ENCODE data around the gene SP140.
"Not testable (repeated sequence)": the region's sequence is repeated elsewhere in the genome, so short reads cannot be mapped to it uniquely, and the experiment has no call there.

SP140 gene

DNA sequence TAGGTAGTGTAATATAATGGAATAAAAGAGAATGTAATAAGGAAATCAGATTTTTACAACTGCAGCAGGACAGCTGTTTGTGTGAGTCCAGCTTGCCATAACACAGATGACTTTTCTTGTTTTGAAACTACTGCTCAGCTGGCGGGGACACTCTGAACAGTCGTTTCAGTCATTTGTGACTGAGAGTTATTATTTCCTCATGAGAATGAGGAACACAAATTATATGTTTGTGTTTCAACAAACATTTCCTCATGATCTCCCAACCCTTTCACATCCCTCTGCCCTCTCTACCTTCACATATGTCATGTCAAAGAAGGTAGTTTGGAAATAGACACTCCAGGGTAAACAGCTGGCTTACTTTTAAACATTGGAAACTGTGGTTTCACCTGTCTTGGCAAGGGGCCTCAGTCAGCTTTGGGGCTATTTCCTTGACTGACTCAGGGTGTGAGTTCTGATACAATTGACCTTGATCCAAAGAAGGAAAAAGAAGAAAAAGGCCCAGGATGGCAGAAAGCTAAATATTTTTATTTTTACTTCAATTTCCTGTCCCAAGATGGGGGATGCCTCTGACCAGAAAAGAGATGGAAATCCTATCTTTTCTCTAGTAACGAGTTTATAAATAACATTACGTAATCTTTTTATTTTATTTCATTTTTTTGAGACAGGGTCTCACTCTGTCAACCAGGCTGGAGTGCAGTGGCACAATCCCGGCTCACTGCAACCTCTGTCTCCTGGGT is 102.0 kb downstream of the SP140 start:
- DNase-seq: no peak

GRCh38 chr2:230328155-230328458 is 102.6 kb downstream of the SP140 start:
- DNase-seq: no peak

DNA sequence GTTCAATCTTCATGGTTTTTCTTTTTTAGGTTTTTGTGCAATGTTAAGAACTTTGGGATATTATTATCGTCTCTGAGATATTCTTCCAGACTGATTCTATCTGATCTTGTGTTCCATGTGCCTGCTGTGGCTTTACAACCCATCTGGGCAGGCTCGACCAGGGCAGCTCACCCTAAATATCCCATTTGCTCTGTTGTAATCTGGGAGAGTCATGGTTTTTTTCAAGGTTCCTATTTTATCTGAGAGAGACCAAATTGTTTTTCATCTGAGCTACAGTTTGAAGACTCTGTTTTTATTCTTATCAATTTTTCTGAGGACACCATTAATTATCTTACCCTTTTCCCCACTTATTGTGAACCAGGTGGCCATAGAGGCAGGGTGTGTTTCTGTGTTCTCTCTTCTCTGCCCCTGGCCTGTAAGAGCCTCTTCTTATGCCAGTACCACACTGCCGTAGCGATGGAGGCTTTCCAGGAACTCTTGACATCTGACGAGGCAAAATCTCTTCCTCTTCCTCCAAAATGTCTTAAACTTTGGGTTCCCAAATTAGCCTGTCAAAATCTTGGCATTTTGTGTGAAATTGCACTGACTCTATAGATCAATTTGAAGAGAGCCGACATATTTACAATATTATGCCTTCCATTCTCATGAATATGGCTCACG is 104.5 kb downstream of the SP140 start:
- no peak for DNase-seq

DNA sequence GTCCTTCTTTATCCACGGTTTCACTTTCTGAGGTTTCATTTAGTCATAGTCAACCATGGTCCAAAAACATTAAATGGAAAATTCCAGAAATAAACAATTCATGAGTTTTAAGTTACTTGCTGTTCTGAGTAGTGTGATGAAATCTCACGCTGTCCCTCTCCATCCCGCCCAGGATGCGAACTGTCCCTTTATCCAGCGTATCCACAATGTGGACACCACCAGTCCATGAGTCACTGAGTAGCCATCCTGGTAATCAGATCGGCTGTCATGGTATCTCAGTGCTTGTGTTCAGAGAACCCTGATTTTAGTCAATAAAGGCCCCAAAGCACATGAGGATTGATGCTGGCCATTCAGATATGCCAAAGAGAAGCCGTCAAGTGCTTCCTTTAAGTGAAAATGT is 105.2 kb downstream of the SP140 start:
- DNase-seq: no peak

- no peak for DNase-seq
Observed at GRCh38 chr2:230335461-230335863, 109.9 kb downstream of the SP140 start.

DNA sequence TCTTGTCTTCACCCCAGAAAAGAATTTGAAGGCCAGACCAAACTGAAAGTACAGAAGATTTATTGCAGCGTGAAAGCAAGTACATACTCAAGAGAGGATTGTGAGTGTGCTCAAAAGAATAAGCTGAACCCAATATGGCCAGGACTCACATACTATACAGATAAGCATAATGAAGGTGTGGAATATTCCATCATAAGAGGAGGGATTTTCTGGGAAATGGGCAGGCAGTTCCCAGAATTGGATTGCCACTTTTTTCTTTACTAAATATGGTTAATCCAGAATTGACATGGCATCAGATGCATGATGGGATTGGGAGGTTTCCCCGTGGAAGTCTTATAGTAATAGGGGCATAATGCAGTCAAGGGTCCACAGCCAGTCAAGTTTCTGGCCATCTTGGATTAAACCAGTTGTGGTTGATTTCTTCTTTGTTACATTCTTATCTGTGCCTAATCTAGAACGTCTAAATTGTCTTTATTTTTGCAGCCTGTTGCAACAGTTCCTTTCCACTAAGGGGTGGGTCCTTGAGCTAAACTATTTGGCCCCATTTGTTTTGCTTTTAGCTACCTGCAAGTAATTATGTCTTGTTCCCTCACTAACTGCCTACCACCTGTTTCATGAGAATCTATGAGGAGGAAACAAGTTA is 110.4 kb downstream of the SP140 start:
- no peak for DNase-seq

DNA sequence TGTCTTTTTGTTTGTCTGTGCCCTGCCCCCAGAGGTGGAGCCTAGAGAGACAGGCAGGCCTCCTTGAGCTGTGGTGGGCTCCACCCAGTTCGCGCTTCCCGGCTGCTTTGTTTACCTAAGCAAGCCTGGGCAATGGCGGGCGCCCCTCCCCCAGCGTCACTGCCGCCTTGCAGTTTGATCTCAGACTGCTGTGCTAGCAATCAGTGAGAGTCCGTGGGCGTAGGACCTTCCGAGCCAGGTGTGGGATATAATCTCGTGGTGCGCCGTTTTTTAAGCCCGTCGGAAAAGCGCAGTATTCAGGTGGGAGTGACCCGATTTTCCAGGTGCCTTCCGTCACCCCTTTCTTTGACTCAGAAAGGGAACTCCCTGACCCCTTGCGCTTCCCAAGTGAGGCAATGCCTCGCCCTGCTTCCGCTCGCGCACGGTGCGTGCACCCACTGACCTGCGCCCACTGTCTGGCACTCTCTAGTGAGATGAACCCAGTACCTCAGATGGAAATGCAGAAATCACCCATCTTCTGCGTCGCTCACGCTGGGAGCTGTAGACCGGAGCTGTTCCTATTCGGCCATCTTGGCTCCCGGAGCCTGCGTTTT is 116.5 kb downstream of the SP140 start:
- DNase-seq: peak; percentile 39

- DNase-seq: not testable (repeated sequence)
Observed at GRCh38 chr2:230343041-230343624, 117.6 kb downstream of the SP140 start.

DNA sequence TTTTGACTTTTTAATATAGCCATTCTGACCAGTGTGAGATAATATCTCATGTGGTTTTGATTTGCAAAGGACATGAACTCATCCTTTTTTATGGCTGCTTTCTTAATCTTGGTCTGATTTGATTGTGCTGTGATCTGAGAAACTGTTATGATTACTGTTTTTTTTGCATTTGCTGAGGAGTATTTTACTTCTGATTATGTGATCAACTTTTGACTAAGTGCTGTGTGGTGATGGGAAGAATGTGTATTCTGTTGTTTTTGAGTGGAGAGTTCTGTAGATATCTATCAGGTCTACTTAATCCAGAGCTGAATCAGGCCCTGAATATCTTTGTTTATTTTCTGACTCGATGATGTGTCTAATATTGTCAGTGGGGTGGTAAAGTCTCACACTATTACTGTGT is 118.2 kb downstream of the SP140 start:
- no peak for DNase-seq

- DNase-seq: no peak
Observed at GRCh38 chr2:230346465-230346864, 120.9 kb downstream of the SP140 start.

GRCh38 chr2:230346921-230347533 is 121.5 kb downstream of the SP140 start:
- DNase-seq: no peak

DNA sequence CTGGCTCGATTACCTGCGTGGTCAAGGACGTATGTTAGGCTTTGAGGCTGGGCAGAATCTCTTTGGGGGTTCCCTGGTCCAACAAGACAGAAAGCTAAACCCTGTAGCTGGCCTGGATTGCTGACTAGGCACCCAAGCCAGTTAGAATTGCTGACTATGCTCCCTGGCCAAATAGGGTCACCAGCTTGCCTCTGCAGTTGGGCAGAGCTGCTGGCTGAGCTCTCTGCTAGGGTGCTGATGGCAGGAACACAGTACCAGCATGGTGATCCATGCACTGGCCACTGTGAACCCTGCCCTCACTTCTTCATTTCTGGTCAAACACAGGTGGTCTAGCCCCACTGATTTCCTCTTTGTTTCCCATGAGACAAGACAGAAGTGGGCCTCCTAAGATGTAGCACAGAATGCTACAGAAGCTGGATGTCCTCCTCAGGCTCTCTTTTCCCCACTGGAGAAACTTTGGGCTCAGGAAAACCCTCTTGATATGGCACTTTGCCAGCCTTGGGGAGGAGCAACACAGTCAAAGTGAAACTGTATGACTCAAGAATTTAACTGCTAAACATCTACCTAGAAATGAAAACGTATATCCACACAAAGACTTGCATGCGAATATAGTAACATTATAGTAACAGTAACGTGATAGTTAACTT is 122.2 kb downstream of the SP140 start:
- DNase-seq: peak; percentile 28

- no peak for DNase-seq
Observed at GRCh38 chr2:230348787-230349186, 123.3 kb downstream of the SP140 start.

GRCh38 chr2:230356084-230356483 is 130.5 kb downstream of the SP140 start:
- DNase-seq: no peak

DNA sequence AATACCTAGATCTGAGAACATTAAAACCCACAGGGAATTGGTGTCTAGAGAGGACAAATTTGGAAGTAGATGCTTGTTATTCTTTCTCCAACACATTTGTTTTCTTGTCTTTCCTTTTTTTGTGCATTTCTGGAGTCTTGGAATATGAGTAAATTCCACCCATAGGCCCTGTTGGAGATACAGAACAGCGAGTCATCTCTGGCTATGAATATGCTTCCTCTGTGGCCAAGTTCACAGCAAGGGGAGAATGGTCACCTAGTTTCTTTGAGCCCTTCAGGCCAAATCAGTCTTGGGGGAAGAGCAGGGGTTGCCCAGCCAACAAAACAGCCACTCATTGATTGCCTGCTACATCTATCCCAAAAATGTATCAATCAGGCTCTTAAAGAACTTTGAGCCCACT is 132.8 kb downstream of the SP140 start:
- no peak for DNase-seq

DNA sequence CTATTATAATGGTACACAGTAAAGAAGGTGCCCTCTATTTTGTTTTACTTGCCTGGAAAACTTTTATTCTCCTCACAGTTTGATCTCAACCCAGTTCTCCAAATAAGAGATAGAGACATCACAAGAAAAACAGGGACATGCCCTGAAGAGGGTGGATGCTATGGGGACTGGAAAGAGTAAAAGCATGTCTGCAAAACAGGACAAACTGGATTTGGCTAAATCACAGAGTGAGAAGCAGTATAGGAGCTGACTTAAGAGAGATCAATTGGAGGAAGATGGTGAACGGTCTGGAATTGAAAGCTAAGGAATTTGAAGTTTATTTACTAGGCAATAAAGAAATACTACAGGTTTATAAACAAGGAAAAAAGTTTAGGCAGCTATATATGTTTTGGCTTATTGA is 134.5 kb downstream of the SP140 start:
- no peak for DNase-seq

DNA sequence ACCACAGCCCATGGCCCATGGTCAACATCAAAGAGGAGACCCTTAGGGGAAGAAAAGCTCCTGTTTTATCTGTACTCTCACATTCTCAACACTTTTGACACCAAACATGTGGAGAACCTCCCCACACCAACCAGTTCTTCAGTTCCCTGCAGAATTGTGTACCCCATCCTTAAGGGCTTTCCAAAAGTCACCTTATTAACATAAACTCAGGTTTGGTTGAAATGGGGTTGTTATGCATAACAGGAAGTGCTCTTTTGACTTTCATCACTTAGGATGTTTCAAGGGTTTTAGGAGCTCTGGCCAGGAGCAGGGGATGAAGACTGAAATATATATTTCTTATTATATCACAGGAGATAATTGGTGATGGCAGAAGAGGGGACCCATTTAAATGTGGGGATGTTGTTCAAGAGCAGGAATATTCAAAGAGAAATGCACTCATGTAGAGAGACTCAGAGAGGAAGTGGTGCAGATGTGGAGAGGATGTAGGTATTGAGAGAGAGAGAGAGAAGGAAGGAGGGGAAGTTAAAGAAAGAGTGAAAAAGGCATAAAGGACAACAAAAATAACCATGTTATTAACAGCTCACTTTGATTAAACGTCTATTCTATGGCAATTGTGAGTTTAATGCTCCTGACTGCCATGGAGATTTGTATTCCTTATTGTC is 136.6 kb downstream of the SP140 start:
- DNase-seq: no peak

Measured in activated effector memory CD4-positive, alpha-beta T cell treated with Interleukin-2 at 50 U/mL for 16 hours (primary cell).